Pancreas (tissue), 10 donors: ENCODE measurements around the gene FSTL4. TPM values are rescaled to one million over a fixed set of nuclear protein-coding genes. Genes with fewer than 3 reads are reported as not detected.

ENCODE experiments used
- ATAC-seq, 4 donors: fragments of 200-7000 bp; cut with Tn5 transposase; one replicate each; pipeline versions ENCODE4 v1.8.0 to v1.9.1; 2020; ENCODE audit warnings: mild to moderate bottlenecking in 4 of 4, moderate library complexity in 4 of 4
- DNase-seq, 6 donors: peaks; one replicate each; pipeline ENCODE4 v3.0.0-alpha.2; 2020
- FAIRE-seq: peaks from 2 replicates; lab custom pipeline; 2012; peaks lifted over from hg19 to GRCh38; lab: Jason Lieb, UNC
- H3K27ac ChIP-seq, 4 donors: fragments of 200-600 bp; sonication (generic); 1 replicate in 3 of 4; 2 replicates in 1 of 4; pipeline versions ENCODE4 v1.5.0 to v1.8.0; 2020
- H3K27me3 ChIP-seq, 4 donors: fragments of 200-600 bp; one replicate each; pipeline ENCODE4 v1.8.0; 2021
- H3K36me3 ChIP-seq, 3 donors: fragments of 200-600 bp; sonication (generic) in 1 of 3; one replicate each; pipeline versions ENCODE4 v1.5.0 to v1.8.0; 2020 to 2021
- H3K4me1 ChIP-seq, 3 donors: fragments of 200-600 bp; one replicate each; pipeline ENCODE4 v1.8.0; 2021
- H3K4me3 ChIP-seq, 4 donors: fragments of 200-600 bp; sonication (generic) in 2 of 4; one replicate each; pipeline versions ENCODE4 v1.5.0 to v1.8.0; 2020 to 2021
- H3K9me3 ChIP-seq, 4 donors: fragments of 200-600 bp; one replicate each; pipeline ENCODE4 v1.8.0; 2021
- WGBS, 2 donors: extraction: QIAGEN DNeasy Blood & Tissue Kit; methylation state at CpG; one replicate each; pipeline ENCODE4 v1.1.7; 2013; 5-methylcytosine and 5-hydroxymethylcytosine counted together
- intact Hi-C, 3 donors: fragments of 100-400 bp; cut with DNase I; formaldehyde crosslinking; loops; one replicate each; pipeline versions ENCODE4 v1.11.1 to v1.14.2; 2022
- polyA plus RNA-seq, 2 donors: library from polyadenylated mRNA; stranded (reverse); fragments of 200-250 nt; gene quantifications; one replicate each; pipeline ENCODE4 v1.2.3, GENCODE V29; 2013
- total RNA-seq, 6 donors: library from RNA; stranded (reverse); fragmentation: NEBNext Ultra II Directional in 4 of 6; extraction: Animal tissue kit (Norgen Biotek cat#: 25700) in 4 of 6; gene quantifications; one replicate each; pipeline versions ENCODE4 v1.2.1 to v1.2.4, GENCODE V29; 2021 to 2023
- TF ChIP-seq, protein P1 (sequence below), 4 donors: fragments of 200-600 bp; sonication (generic) in 3 of 4; IDR thresholded peaks; one replicate each; pipeline versions ENCODE4 v1.5.0 to v1.8.0; 2021; ENCODE audit warnings: antibody characterized with exemption in 4 of 4
- donor health status: healthy with polysubstance abuse.
- donor health status: DM: no; HTN: no; CAD: no; lungs with moderate emphysema.
- donor health status: DM: no; HTN: no; CAD: no.
- donor health status: control.
- donor health status: control.
- donor health status: Bipolar disorder and iron deficiency.
- donor health status: DM: yes; HTN: yes; CAD: no.
- donor health status: DM: no; HTN: no; CAD: no.
- donor health status: DM: no; HTN: no; CAD: no.
- donor health status: DM: yes; HTN: yes; CAD: no.

FSTL4 gene
- total and polyA plus RNA-seq, 8 donors: 0.68 to 2.4 (median 1.4) TPM

DNA sequence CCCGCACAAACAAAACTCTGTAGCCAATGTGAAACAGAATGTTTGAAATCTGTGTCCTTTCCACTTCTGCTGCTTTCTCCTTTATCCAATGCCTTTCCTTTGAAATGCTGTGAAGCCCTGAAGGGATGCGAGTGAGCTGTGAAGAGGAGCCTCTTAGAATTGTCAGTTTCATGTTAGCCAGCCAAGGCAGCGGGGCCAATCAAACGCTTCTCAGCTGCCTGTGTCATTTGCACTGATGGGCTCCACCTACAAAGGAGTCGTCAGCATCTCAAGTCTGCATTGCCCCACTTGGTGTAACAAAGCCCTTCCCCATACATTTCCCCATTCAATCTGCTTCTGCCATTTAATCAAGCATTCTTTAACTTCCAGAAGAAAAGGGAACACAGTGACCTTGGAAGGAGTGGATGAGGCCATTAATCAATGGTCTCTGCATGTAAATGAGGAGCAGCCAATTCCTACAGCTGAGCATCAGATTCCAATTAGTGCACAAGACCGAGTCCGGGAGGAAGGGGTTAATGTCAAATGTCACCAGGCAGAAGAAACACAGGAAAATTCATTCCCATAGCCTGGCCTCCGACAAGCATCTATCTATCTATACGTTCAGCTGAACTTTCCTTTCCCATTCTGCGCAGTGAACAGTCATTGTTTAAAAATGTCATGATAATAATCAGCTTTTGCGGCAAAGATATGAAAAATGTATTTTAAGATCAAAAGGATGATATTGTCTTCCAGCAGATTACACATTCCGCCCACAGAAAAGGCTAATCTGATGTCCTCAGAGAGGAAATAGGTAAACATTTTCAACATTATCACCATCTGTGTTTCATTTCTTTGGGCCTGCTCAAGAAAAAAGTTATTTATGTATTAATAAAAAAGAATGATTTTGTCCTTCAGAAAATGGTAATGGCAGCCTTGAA is 154.6 kb downstream of the FSTL4 start:
- Histone ChIP-seq H3K4me1 (no peaks in the 10 kb centered on the region), H3K27me3 (no peaks in the 10 kb centered on the region), H3K27ac (no peak overlapping the region), H3K36me3 (no peaks in the 10 kb centered on the region), H3K9me3 (no peaks in the 10 kb centered on the region), H3K4me3 (no peak overlapping the region)
- WGBS, 2 donors: 63 to 70% methylated on average over 12 of the region's 12 CpGs
- TF ChIP-seq, protein P1, sequence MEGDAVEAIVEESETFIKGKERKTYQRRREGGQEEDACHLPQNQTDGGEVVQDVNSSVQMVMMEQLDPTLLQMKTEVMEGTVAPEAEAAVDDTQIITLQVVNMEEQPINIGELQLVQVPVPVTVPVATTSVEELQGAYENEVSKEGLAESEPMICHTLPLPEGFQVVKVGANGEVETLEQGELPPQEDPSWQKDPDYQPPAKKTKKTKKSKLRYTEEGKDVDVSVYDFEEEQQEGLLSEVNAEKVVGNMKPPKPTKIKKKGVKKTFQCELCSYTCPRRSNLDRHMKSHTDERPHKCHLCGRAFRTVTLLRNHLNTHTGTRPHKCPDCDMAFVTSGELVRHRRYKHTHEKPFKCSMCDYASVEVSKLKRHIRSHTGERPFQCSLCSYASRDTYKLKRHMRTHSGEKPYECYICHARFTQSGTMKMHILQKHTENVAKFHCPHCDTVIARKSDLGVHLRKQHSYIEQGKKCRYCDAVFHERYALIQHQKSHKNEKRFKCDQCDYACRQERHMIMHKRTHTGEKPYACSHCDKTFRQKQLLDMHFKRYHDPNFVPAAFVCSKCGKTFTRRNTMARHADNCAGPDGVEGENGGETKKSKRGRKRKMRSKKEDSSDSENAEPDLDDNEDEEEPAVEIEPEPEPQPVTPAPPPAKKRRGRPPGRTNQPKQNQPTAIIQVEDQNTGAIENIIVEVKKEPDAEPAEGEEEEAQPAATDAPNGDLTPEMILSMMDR (IDR thresholded peaks at IDR 0.05): no peak
- DNase-seq: no peak
- no peak for ATAC-seq
- intact Hi-C loops: no loop called here
- FAIRE-seq: no peak

DNA sequence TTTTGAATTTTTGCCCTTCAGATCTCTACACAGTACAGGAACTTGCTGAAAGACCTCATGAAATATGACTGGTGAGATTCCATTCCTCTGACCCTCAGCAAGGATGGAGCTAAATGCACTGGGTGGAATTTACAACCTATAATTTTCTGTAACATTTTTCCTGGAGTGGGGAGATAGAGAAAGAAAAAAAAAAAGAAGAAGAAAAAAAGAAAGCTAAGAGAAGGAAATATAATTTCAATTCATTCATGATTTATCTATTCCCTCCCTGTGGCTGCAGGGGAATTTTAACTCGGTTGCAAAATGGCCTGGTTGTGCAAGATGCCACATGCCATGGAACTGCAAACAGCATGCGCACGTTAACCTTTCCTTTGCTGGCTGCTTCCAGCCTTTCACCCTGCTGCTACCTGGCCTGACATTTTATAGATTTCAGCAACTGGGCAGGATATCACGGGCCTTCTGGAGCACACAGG is 155.4 kb downstream of the FSTL4 start:
- WGBS, 2 donors: 71 to 82% methylated on average over 4 of the region's 4 CpGs
- ATAC-seq (peak in 1 of 4 donors; percentile 53), DNase-seq (no peak), FAIRE-seq (no peak)
- H3K27ac ChIP-seq: no peak overlapping the region
- TF ChIP-seq, protein P1 (IDR thresholded peaks at IDR 0.05): no peak
- H3K9me3 ChIP-seq: no peaks in the 10 kb centered on the region
- H3K36me3 ChIP-seq: no peaks in the 10 kb centered on the region
- intact Hi-C loops: no loop called here
- H3K4me1 ChIP-seq: no peaks in the 10 kb centered on the region
- H3K4me3 ChIP-seq: no peak overlapping the region
- H3K27me3 ChIP-seq: no peaks in the 10 kb centered on the region

DNA sequence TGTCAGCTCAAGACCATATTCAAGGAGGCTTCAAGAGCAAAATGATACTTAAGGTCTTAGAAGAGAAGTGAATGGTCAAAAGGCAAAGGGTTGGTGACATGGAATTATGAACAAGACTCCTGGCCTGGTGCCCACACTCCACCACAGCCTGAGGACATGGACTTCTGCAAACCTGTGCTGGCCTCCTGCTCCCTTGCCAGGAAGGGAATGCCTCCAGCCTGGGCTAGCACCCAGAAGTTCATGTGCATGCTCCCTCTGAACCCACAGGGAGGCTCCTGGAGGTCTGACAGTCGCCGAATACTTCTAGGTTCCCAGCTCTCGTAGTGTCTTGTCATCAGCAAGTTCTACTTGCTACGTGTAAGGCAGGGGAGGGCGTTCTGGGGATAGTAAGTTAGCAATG is 156.7 kb downstream of the FSTL4 start:
- no peak for ATAC-seq
- intact Hi-C loops: no loop called here

GRCh38 chr5:133454442-133454841 is 157.9 kb downstream of the FSTL4 start:
- H3K36me3 ChIP-seq: no peaks in the 10 kb centered on the region
- no peaks in the 10 kb centered on the region for H3K4me1 ChIP-seq
- H3K27ac ChIP-seq: no peak overlapping the region
- no peaks in the 10 kb centered on the region for H3K9me3 ChIP-seq
- ATAC-seq (no peak), FAIRE-seq (no peak), DNase-seq (no peak)
- intact Hi-C loops: no loop called here
- 89 to 93% methylated on average over 9 of the region's 9 CpGs for WGBS, 2 donors
- H3K27me3 ChIP-seq: no peaks in the 10 kb centered on the region
- TF ChIP-seq, protein P1 (IDR thresholded peaks at IDR 0.05): no peak
- H3K4me3 ChIP-seq: no peak overlapping the region

More for the DNA sequence above, 156.7 kb downstream of the FSTL4 start:
- no peaks in the 10 kb centered on the region for H3K4me1 ChIP-seq
- TF ChIP-seq, protein P1 (IDR thresholded peaks at IDR 0.05): no peak
- no peak overlapping the region for H3K4me3 ChIP-seq
- FAIRE-seq: no peak
- no peak for DNase-seq
- no peaks in the 10 kb centered on the region for H3K27me3 ChIP-seq
- no peak overlapping the region for H3K27ac ChIP-seq
- 91 to 92% methylated on average over 5 of the region's 5 CpGs for WGBS, 2 donors
- H3K36me3 ChIP-seq: no peaks in the 10 kb centered on the region
- H3K9me3 ChIP-seq: no peaks in the 10 kb centered on the region

- no peak overlapping the region for H3K27ac ChIP-seq
- no peak for ATAC-seq
- no peaks in the 10 kb centered on the region for H3K36me3 ChIP-seq
- FAIRE-seq: no peak
- H3K9me3 ChIP-seq: no peaks in the 10 kb centered on the region
- DNase-seq: no peak
- H3K4me3 ChIP-seq: no peak overlapping the region
- H3K4me1 ChIP-seq: no peaks in the 10 kb centered on the region
- WGBS, 2 donors: 70 to 75% methylated on average over 2 of the region's 2 CpGs
- no peaks in the 10 kb centered on the region for H3K27me3 ChIP-seq
- intact Hi-C loops: no loop called here
- TF ChIP-seq, protein P1 (IDR thresholded peaks at IDR 0.05): no peak
Observed at GRCh38 chr5:133453831-133454230, 158.5 kb downstream of the FSTL4 start.
